Epidermal melanocyte (primary cell): ENCODE data around the gene RGS7.
"Not testable (repeated sequence)": the region's sequence is repeated elsewhere in the genome, so short reads cannot be mapped to it uniquely, and the experiment has no call there.

Experiments
- DNase-seq: peaks from one replicate; pipeline ENCODE4 v3.0.0; 2011; ENCODE audit warnings: low spot score; ENCODE audit not compliant: insufficient read length

The RGS7 gene

DNA sequence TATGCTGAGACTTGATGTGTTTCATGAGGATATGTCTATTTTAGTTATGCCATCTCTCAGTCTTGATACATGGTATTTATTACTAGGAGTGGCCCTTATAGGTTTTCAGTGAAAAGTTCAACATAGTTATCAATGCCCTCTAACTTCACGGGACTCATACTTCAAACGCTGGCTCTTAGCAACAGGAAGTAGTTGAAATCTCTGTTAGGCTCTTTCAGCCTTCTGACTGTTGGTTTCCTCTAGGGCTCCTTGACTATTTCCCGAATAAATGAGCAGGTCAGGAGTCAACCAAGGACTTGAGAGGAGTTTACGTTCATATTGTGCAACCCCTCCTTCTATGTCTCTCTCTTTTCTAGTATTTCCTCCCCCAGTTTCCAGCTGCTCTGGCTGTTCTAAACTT, 141.8 kb downstream of the RGS7 start:
- DNase-seq = no peak

GRCh38 chr1:241213139-241213538, 143.9 kb downstream of the RGS7 start:
- DNase-seq = no peak

GRCh38 chr1:241212628-241213027, 144.4 kb downstream of the RGS7 start:
- DNase-seq = no peak

- DNase-seq = no peak
Observed at GRCh38 chr1:241208910-241209379, 148.1 kb downstream of the RGS7 start.

- DNase-seq = no peak
Observed at GRCh38 chr1:241203817-241204216, 153.2 kb downstream of the RGS7 start.

DNA sequence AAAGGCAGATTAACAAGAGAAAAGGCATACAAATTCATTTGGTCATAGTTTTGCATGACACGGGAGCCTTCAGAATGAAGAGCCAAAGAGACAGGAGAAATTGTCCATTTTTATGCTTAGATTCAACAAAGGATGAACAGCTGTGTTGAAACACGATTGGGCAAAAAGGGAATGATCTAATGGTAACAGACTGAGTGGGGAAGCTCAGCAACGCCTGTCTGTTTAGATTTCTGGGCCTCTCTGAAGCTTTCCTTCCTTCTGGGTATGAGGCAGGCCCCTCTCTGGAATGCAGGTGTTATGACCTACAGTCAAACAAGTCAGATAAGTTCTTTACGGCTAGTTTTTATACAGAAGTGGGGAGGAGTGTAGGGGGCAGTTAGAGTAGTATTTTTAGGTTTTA, 154.6 kb downstream of the RGS7 start:
- no peak for DNase-seq

GRCh38 chr1:241186716-241187115, 170.3 kb downstream of the RGS7 start:
- no peak for DNase-seq

GRCh38 chr1:241181971-241182370, 175.0 kb downstream of the RGS7 start:
- no peak for DNase-seq

GRCh38 chr1:241181471-241181870, 175.5 kb downstream of the RGS7 start:
- no peak for DNase-seq

DNA sequence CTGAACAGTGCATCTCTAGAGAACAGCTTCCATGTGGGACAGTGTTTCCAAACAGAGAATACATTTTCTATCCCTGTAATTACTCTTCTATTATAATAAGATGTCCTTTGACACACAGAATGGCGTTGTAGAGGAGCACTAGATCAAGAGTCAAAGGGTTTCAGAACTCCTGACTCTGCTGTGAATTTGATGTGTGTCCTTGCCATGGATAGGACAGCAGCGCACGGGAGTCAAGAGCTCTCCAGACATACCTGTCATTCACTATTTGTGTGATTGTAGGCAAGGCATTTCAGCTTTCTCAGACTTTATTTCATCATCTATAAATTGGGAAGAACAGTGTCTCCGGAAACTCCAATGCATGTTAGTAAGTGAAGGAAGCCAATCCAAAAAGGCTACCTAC, 176.4 kb downstream of the RGS7 start:
- DNase-seq = no peak

DNA sequence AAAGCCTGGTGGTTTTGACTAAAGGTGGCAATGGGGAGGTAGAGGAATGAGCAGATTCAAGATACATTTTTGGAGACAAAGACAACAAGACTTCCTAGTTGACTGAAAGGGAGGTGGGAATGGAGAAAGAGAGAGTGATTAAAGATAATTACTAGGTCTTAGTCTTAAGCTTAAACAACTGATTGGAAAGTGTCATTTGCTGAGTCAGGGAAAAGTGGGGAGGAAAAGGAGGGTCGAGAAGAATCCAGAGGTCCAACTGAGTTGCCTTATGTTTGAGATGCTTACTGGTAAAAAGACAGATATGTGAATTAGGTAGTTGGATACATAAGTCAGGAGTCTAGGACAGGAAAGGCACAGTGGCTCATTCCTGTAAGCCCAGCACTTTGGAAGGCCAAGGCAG, 179.3 kb downstream of the RGS7 start:
- no peak for DNase-seq

- no peak for DNase-seq
Observed at GRCh38 chr1:241172486-241172885, 184.5 kb downstream of the RGS7 start.

DNA sequence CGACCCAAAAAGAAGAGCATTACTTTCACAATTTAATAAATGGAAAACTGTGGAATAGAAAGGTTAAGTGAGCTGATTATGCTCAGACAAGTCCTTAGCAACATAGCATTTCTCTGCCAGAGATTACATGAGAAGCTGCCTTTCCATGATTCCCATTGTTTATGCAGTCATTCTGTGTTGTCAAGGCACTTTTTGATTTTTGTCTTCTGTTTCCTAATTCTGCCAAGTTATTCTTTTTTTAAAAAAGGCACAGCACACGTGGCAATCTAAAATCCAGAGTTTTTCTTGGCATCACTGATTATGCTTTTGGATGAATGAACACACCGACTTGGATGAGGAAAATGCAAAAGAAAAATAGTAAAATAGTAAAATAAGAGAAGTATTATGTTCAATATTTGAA, 185.0 kb downstream of the RGS7 start:
- no peak for DNase-seq

- no peak for DNase-seq
Observed at GRCh38 chr1:241167121-241167630, 189.8 kb downstream of the RGS7 start.

- DNase-seq = no peak
Observed at GRCh38 chr1:241166625-241167024, 190.4 kb downstream of the RGS7 start.

DNA sequence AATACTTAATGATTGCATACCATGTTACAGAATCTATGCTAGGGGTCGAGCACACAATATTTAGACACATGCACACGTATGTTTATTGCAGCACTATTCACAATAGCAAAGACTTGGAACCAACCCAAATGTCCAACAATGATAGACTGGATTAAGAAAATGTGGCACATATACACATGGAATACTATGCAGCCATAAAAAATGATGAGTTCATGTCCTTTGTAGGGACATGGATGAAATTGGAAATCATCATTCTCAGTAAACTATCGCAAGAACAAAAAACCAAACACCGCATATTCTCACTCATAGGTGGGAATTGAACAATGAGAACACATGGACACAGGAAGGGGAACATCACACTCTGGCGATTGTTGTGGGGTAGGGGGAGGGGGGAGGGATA, 191.7 kb downstream of the RGS7 start:
- not testable (repeated sequence) for DNase-seq

DNA sequence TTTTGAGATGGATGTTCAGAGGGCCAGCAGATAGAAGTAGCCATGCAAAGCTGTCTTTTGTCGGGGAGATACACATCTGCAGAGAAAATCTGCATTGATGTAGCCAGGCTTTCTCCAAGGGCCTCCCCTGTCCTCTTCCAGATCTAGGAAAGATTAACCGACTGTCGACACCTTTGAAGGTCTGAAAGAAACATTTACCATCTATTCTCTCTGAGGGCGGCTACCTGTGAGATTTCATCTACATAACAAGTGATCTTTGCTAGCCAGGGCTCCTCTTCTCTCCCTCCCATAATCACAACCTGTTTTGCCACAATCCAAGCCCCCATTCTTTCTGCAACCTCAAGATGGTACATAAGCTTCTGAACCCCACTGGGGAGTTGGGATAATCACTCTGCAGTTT, 193.6 kb downstream of the RGS7 start:
- no peak for DNase-seq

DNA sequence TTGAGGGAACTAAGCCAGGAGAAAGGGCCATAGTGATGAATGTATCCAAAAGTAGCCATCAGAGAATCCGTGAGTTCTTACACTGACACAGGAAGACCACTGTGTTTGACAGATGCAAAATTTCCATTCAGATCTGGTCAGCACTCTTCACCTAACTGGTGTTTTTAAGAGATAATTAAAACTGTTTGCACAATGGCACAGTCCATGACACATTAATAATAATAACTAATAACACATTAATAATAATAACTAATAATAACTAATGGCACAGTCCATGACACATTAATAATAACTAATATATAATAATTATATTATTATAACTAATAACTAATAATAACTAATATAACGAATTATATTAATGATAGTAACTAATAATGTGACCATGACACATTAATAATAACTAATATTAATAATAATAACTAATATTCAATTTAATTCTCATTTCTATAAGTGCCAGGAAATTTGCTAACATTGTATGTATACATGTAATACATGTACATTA, 195.8 kb downstream of the RGS7 start:
- no peak for DNase-seq

DNA sequence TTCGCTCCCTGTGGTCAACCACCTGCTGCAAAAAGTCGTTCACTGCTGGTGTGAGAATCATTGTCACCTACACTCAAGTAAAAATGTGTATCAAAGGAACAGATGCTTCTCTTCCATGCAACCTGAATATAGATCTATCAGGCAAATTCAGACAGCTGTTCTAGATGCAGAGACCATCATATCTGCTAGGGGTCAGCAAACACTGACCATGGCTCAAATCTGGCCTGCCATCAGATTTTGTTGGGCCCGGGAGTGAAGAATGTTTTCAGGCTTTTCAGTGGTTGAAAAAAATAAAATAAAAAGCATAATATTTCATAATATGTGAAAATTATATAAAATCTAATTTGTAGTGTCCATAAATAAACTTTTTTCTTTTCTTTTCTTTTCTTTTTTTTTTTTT, 199.6 kb downstream of the RGS7 start:
- DNase-seq = no peak

DNA sequence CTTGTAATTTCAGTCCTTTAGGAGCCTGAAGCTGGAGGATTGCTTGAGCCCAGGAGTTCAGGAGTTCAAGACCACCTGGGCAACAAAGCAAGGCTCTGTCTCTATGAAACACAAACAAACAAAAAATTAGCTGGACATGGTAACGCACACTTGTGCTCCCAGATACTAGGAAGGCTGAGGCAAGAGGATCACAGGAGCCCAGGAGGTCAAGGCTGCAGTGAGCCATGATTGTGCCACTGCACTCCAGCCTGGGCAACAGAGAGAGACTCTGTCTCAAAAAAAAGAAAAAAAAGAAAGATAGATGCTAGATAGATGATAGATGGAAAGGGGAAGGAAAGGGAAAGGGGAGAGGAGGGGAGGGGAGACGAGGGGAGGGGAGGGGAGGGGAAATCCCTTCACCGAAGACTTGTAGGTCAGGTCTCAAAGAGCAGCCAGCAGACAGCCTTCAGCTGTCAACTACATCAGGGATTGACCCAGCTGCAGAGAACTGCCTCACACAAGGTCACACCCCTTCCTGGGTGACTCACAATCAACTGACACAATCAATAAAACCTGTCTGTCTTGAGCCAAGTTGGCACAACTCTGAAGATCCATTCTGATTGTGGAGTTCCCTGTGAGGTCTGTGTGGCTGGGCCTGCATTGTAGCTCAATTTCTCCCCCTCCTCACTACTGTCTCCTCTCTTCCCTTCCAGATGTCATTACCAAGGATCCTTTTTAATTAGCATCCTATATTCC, 200.6 kb downstream of the RGS7 start:
- DNase-seq = no peak

DNA sequence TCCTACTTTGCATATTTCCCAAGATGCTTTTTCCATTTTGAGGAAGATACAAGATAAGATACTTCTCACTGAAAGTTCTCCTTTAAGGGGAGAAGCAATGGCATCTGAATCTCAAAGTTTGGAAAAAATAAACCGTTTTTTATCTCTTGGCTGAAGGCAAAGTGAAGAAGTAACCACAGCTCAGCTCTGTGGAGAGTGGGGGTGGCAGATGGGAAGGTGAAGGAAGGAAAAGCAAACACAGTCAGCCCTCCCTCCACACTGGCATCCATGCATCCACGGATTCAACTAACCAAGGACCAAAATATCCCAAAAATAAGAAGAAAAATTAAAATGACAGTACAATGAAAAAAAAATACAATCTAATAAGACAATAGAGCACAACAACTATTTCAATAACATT, 211.1 kb downstream of the RGS7 start:
- DNase-seq = no peak

GRCh38 chr1:241143765-241144442, 213.1 kb downstream of the RGS7 start:
- no peak for DNase-seq

GRCh38 chr1:241142493-241142892, 214.5 kb downstream of the RGS7 start:
- no peak for DNase-seq
